Stimulated activated CD4-positive, alpha-beta T cell treated with anti-CD3 and anti-CD28 coated beads, TNF-alpha, amount 100 ng/mL, for 1 hour (primary cell): ENCODE measurements around the gene MCTP2.

Experiments
- DNase-seq, 3 donors: peaks; one replicate each; pipeline ENCODE4 v3.0.0-alpha.2; 2020; ENCODE audit warnings: low read depth in 3 of 3, low spot score in 1 of 3

The MCTP2 gene

DNA sequence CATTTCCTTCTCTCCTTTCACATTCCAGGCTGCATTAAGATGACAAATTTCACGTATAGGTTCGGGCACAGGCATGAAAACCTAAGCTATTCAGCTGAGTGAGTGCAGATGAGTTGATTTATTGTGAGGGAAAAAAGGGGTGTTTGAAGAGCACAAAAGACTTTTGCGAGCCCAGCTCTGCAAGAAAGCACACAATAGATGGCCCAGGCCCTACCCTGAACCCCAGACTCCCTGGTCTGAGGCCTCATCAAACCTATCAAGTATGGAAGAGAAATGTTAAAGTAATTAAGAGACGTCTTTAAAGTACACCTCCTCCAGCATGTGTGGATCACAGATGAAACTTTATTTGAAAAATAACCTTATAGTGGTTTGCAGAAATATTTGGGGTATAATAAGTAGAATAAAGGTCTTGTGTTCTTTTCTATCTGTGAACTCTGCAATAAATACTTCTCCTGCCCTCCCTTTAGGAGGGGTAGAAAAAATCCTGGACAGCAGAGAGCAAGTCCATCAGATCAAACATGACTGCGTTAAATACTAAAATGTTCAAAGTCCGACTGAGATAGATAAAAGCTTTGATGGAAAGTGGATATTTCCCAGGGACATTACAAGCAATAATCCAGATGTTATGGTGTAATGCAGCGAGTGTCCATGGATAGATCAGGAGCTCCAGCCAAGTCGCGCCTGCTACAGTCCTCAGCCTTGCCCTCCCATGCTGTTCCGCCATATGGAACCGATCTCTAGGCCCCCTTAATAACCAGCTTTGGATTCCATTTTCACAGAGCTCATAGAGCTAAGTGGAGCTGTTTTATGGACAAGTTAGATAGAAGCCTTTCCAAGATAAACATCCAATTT, 121.5 kb downstream of the MCTP2 start:
- no peak for DNase-seq

GRCh38 chr15:94353488-94353820, 122.1 kb downstream of the MCTP2 start:
- no peak for DNase-seq

- DNase-seq = no peak
Observed at GRCh38 chr15:94354655-94355054, 123.3 kb downstream of the MCTP2 start.

GRCh38 chr15:94359716-94360115, 128.4 kb downstream of the MCTP2 start:
- DNase-seq = no peak

- DNase-seq = no peak
Observed at GRCh38 chr15:94360251-94360685, 128.9 kb downstream of the MCTP2 start.

DNA sequence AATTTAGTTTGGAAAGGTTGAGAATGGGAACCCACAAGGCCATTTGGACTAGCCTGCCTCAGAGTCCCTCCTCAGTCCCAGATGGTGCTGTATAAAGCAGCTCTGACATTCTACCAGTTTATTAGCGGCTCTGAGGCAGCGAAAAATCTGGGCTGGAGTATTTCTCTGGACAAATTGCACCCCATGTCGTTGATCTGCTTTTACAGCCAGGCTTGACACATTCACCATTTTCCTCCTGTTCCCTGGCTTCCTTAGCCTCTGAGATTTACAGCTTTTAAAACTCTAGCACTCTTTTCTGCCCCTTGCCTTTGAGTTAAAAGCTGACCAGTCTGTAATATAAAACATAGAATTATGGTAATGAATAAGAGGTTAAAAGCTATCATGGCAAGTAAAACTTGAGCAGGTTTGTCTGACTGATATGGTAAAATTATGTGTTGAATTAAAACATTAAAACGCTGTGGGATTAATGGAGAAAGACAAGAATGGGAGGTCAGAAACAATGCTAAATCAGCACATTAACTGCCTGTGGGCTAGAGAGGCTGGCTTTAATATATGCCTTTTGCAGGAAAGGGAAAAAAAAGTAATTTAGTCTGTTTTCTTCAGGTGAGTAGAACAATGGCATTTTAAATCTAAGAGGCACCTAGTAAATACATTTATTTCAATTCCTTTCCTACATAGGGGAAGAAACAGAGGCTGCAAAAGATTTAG, 131.2 kb downstream of the MCTP2 start:
- no peak for DNase-seq

GRCh38 chr15:94363382-94363781, 132.0 kb downstream of the MCTP2 start:
- DNase-seq = no peak

DNA sequence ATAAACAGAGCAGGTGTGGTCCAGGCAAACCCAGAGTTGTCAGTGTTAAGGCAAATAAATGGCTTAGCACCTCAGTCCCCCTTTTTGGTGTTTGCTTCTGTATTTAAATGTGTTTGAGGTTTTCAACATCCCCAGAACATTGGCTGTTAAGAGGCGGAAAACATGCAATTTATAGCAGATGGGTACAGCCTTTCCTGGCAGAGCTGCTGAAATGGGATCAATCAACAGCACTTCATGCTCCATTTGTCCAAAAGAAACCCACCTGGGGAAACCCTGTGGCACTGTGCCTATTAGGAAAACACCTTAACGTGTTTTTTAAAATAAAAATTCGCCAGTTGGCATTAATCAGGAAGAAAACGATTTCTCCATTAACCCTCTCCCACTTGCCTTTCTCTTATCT, 135.4 kb downstream of the MCTP2 start:
- no peak for DNase-seq

- DNase-seq = no peak
Observed at GRCh38 chr15:94367726-94368535, 136.6 kb downstream of the MCTP2 start.

DNA sequence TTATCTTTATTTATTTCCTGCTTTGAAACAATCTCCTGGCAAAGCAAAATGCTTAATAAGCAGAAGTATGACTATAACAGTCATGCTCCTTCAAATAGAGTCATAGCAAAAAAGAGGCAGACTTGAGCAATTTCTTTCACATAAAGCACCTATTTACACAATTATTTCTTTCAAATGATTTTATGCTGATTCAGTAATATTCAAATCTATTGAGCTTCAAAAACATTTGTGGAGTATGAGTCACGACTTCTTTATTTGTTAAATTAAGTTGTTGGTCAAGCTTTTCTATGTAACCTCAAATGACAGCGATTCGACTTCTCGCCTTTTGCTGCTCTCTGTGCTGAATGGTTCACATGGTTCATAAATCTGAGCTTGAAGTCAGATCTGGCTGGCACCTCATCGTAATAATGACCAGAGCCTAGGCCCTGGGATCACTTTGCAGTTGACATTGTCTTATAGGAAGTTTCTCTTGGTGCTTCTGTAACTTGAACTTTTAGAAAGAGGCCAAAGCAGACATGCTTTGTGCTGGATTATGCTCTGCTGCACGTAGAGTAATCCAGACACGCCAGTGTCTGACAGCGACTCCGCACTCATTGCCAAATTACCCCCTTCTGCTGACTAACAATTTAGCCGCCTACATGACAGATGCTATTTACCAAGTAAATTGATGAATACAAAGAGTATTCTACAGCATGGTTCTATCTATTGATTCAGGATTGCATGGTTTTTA, 139.0 kb downstream of the MCTP2 start:
- DNase-seq = no peak

- DNase-seq = no peak
Observed at GRCh38 chr15:94370936-94371285, 139.6 kb downstream of the MCTP2 start.

DNA sequence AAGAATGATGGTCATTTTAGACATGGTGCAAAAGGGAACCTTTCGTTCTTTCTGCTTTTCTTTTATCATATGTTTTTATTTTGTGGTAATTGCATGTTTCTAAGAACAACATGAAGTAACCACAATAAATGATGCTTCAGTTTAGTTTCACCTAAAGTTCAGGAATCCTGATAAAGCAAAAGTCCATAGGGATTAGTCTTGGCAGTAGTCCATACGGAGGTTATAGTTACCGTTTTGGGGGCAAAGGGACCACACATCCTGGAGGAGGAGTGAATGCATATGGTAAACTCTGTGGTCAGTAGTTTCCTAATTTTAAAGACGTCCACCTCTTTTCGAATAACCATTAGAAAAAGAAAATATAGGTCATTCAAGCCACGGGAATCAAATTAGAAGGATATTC, 141.5 kb downstream of the MCTP2 start:
- no peak for DNase-seq

DNA sequence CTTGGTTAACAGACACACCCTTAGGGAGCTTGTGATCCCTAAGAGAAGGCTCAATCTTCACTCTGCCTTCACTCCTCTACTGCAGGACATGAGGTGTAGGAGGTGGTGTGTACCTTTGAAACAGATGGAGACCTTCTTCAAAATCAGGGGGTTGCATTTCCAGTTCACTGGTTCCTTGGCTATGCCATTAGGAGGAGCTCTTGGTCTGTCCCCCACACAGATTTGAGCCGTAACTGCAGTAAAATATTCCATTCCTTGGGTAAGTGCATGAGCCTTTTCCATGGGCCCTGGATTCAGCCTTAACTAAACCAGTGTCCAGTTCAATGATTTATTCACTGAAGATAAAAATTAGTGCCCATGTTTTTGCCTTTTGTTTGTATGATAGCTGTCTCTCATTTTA, 144.6 kb downstream of the MCTP2 start:
- no peak for DNase-seq

DNA sequence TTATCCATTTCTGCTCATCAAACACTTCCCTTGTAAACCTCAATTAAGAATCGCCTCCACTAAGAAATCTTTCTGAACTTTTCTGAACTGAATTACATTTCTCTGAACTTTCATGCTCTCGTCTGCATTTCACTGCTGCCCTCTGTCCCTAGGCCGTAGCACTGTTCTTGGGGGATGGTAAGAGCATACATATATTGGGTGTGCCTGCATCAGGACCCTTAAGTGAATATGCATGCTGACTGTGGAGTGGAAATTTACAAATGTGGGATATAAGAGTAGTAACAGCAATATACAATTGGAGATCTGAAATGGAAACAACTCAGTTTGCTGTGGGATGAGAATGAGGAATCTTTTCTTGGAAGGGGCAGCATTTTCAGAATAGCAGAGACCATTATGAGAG, 148.6 kb downstream of the MCTP2 start:
- no peak for DNase-seq

- no peak for DNase-seq
Observed at GRCh38 chr15:94380798-94381197, 149.4 kb downstream of the MCTP2 start.

DNA sequence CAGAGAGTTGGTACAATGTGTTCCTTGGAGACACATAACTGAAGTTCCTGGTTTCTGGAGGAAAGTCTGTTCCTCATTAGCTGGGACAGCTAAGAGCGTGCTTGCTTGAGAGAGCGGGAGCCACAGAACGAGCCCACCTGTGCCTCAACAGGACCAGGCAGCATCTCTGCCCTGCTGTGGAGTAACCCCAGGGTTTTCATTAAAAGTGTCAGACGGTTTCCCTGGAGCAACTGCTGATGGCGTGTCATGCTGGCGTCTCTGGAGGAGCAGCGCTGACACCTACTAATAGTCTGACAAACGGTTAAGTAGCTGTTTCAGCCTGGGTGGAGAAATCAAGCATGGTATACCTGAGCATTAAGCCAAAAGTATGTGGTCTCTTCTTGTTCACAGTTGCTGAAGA, 150.0 kb downstream of the MCTP2 start:
- DNase-seq = no peak

GRCh38 chr15:94383041-94383440, 151.7 kb downstream of the MCTP2 start:
- DNase-seq = no peak

GRCh38 chr15:94383706-94384105, 152.3 kb downstream of the MCTP2 start:
- DNase-seq = no peak

- DNase-seq = no peak
Observed at GRCh38 chr15:94385441-94385840, 154.1 kb downstream of the MCTP2 start.

GRCh38 chr15:94386351-94386750, 155.0 kb downstream of the MCTP2 start:
- no peak for DNase-seq

- no peak for DNase-seq
Observed at GRCh38 chr15:94387442-94387841, 156.1 kb downstream of the MCTP2 start.
